Nephron progenitor cell (in vitro differentiated cells): ENCODE results near the gene SOHLH2.

Experiments used
- DNase-seq: peaks from one replicate; pipeline ENCODE4 v3.0.0; 2021
- H3K27ac Mint-ChIP-seq: 2 replicates; pipeline ENCODE4 v1.8.0; 2021; ENCODE audit warnings: mild to moderate bottlenecking, moderate library complexity, mixed read lengths
- H3K27me3 Mint-ChIP-seq: 2 replicates; pipeline ENCODE4 v1.8.0; 2021; ENCODE audit warnings: mild to moderate bottlenecking, low read depth, mixed read lengths; ENCODE audit not compliant: poor library complexity
- H3K36me3 Mint-ChIP-seq: 2 replicates; pipeline ENCODE4 v1.8.0; 2021; ENCODE audit warnings: low read depth, mixed read lengths
- H3K4me1 Mint-ChIP-seq: 2 replicates; pipeline ENCODE4 v1.8.0; 2021; ENCODE audit warnings: mixed read lengths
- H3K4me3 Mint-ChIP-seq: 2 replicates; pipeline ENCODE4 v1.8.0; 2021; ENCODE audit warnings: mild to moderate bottlenecking, moderate library complexity, mixed read lengths
- H3K9me3 Mint-ChIP-seq: 2 replicates; pipeline ENCODE4 v1.8.0; 2021; ENCODE audit warnings: mild to moderate bottlenecking, moderate library complexity, mixed read lengths
- CTCF ChIP-seq: fragments of 200-600 bp; sonication (generic); IDR thresholded peaks from 2 replicates; pipeline ENCODE4 v1.5.0; 2021; ENCODE audit warnings: antibody characterized with exemption

SOHLH2 gene

GRCh38 chr13:36251526-36251925 is 37.2 kb upstream of the SOHLH2 start:
- H3K4me1 Mint-ChIP-seq = no peaks in the 10 kb centered on the region
- no peak overlapping the region for H3K27ac Mint-ChIP-seq
- H3K36me3 Mint-ChIP-seq = peaks cover 20% of the 10 kb centered on the region
- H3K9me3 Mint-ChIP-seq = peaks cover 12% of the 10 kb centered on the region
- no peak for TF ChIP-seq CTCF
- no peak for DNase-seq
- H3K27me3 Mint-ChIP-seq = peaks cover 4% of the 10 kb centered on the region
- no peak overlapping the region for H3K4me3 Mint-ChIP-seq

DNA sequence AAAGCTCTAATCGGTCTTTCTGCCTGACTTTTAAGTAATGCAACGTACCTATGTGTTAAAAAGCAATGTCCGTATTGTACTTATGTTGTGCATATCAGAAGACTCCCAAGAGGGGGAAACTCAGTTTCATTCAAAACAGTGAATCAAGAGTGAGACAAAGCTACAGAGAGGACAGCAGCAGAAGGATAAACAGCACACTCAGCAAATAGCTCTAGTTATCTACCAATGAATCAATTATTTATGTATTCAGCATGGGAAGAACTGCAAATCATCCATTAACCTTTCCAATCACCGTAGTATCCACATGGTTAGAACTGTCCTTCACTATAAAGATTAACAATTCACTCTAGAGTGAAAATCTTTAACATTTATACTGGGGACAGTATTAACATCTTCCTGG is 36.7 kb upstream of the SOHLH2 start:
- Mint-ChIP-seq H3K27me3 (peaks cover 3% of the 10 kb centered on the region), H3K4me3 (no peak overlapping the region), H3K36me3 (peaks cover 25% of the 10 kb centered on the region), H3K4me1 (no peaks in the 10 kb centered on the region), H3K9me3 (peaks cover 17% of the 10 kb centered on the region), H3K27ac (no peak overlapping the region)
- no peak for DNase-seq
- TF ChIP-seq CTCF = no peak

DNA sequence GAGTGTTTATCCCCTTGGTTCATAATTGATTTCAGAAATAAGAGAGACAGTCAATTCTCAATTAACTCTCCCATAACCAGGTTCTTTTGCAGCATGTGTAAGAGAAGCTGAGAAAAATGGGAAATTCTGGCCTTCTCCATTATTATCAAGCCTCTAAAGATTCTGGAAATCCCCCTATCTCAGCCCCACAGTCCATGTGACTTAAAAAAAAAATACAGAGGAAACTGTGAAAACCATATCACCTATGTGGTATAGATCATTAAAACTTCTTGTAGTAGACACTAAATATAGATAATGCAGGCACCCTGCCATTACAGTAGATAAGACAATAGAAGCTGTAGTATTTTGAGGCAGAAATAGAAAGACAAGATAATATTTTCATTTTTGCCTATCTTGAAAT is 34.3 kb upstream of the SOHLH2 start:
- Mint-ChIP-seq H3K9me3 (peaks cover 19% of the 10 kb centered on the region), H3K4me1 (no peaks in the 10 kb centered on the region), H3K36me3 (peaks cover 34% of the 10 kb centered on the region), H3K27ac (no peak overlapping the region), H3K4me3 (no peak overlapping the region), H3K27me3 (no peaks in the 10 kb centered on the region)
- DNase-seq = no peak
- TF ChIP-seq CTCF = no peak

DNA sequence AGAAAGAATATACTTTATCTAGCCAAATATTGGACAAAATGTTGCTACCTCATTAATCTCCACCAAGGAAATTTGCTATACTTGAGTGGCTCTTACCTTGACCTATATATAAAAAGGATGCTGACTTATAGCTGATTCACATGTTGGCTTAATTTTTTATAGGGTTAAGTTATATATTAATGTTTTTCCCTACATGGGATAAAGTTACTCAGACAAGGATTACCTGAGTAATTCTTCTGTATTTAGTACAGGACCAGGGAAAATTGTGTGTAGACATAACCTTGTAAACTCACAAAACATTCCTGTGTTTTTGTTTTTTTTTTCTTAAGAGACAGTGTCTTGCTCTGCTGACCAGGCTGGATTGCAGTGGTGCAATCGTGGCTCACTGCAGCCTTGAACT is 30.6 kb upstream of the SOHLH2 start:
- peaks cover 34% of the 10 kb centered on the region for H3K36me3 Mint-ChIP-seq
- TF ChIP-seq CTCF = no peak
- H3K27me3 Mint-ChIP-seq = no peaks in the 10 kb centered on the region
- no peaks in the 10 kb centered on the region for H3K4me1 Mint-ChIP-seq
- H3K4me3 Mint-ChIP-seq = no peak overlapping the region
- DNase-seq = no peak
- H3K27ac Mint-ChIP-seq = no peak overlapping the region
- peaks cover 19% of the 10 kb centered on the region for H3K9me3 Mint-ChIP-seq

GRCh38 chr13:36244073-36244472 is 29.7 kb upstream of the SOHLH2 start:
- Mint-ChIP-seq H3K27ac (no peak overlapping the region), H3K4me3 (no peak overlapping the region), H3K27me3 (no peaks in the 10 kb centered on the region), H3K36me3 (peaks cover 34% of the 10 kb centered on the region), H3K9me3 (peaks cover 19% of the 10 kb centered on the region), H3K4me1 (no peaks in the 10 kb centered on the region)
- no peak for TF ChIP-seq CTCF
- DNase-seq = no peak

DNA sequence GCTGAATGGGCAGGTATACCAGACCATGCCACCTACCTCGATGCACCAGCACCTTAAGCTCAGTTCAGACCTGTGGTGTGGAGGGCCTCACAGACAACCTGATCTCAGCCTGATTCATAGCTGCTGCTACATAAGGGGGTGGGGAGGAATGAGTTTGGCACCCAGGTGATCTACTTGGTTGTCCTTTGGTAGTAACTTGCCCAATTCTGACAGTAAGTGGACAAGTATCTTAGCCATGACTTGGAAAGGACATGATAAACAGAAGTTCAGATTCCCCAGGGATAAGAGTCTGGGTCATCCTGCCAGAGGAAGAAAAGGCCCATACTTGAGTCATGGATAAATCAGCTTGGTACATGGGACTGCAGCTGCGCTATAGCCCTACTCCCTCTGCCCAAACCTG is 28.4 kb upstream of the SOHLH2 start:
- Mint-ChIP-seq H3K4me3 (no peak overlapping the region), H3K27ac (no peak overlapping the region), H3K9me3 (peaks cover 17% of the 10 kb centered on the region), H3K27me3 (no peaks in the 10 kb centered on the region), H3K36me3 (peaks cover 26% of the 10 kb centered on the region), H3K4me1 (no peaks in the 10 kb centered on the region)
- DNase-seq = no peak
- TF ChIP-seq CTCF = no peak
